NCI-H1092 treated with DMSO at 0.1 percent for 48 hours (cell line): ENCODE measurements around the gene FOCAD.

Experiments
- DNase-seq: peaks from one replicate; lab custom pipeline; 2025; lab: John Stamatoyannopoulos, UW

The FOCAD gene

DNA sequence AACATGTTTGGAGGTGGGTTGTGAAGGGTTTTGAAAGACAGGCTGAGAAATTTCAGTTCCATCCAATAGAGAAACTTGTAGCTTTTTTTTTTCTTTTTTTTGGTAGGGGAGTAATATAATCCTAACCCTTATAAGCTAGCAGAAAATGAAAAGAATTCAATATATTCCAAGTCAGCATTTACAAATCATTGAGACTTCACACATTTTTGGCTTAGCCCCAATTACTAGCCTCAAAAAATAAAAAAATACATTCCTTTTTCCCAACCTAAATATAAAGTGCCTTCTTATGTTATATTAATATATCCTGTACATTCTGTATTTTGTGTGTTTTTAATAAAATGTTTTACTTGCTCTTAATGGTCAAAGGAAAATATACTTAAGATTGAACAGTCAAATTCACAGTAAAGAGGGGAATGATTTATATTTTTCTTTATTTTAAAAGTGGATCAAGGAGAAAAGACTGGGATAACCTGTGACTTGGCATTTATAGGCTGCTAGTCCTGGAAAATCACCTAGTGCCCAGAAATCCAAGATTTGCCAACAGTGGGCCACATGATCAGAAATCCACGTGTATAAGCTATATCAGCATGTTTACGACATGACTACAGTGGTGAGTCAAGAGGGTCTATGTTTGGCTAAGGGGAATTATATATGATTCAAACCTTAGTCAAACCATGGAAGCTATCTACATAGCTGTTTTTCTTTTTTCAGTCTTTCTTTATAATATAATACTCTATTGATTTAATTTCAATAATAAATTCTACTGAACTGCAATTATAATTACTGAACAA, 332.8 kb downstream of the FOCAD start:
- no peak for DNase-seq

DNA sequence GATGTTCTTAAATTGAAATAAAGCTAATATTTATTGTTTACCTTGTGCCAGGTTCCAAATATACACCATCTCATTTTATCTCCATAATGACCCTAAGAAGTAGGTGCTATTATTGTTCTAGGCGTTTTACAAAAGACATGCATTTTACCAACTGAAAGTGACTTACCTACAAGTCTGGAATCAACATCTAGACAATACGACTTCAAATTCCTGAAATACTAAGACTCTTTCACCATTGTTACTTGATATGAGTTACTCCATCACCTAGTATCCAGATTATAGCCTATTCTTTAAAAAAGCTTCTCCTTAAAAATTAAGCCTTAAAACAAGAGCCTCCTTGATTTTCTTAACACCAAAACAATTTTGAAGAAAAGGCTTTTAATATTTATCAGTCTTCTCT, 334.1 kb downstream of the FOCAD start:
- no peak for DNase-seq

DNA sequence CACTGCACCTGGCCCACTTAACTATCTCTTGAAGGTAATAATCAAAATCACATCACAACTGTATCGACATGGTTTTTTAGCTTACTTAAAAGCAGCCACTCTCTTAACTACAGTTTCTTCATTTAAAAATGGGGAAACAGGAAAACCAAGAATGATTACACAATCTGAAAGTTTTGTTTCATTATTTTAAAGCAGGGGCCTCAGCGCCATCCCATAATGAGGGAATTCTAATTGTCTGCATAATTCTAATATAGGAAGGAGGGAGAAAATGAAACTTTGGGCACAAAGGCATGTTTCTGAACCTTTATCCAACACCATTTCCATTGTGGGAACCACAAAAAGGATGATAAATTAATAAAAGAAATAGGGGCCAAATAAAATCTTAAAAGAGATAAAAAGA, 339.8 kb downstream of the FOCAD start:
- DNase-seq, result no peak

DNA sequence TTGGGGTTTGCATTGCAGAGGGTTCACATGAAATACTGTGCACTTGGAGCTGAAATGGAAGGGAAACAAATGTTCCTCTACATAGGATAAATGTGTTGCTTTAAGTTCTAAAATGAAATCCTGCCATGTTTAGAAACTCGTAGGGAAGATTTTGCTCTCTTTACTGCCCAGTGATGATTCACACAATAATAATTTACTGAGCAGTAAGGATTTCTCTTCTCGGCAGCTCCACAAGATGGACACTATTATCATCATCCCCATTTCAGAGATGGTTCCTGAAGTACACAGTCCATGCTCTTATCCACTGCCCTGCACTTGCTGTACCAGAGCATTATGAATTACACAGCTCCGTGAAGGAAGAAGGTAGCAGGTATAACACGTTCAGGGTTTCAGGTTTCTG, 343.2 kb downstream of the FOCAD start:
- DNase-seq, result no peak

DNA sequence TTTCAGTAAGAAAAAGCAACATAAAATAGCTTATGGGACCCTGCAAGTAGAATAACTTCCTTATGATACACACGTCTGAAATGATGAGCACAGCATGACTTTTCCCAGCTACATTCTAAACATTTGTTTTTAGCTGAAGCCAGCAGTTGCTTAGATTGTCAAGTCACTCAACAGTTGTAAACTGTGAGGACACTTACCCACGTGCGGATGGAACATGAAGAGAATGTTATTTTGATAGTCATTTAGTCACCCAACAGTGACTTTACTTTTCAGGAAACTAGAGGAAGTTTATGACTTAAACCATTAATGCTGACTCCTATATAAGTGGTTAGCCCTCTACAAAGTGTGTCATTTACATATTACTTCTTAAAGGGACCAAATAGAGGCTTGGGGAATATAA, 344.4 kb downstream of the FOCAD start:
- DNase-seq, result no peak

DNA sequence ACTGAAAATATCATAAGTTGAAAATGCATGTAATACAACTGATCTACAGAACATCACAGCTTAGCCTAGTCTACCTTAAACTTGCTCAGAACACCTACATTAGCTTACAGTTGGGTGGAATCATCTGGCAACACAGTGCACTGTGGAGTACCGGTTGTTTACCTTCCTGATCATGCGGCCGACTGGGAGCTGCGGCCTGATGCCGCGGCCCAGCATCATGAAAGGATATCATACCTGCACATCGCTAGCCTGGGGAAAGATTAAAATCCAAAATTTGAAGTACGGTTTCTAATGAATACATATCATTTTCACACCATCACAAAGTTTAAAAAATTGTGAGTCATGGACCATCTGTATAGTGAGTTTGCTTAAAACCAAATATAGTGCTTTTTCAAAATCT, 345.6 kb downstream of the FOCAD start:
- DNase-seq, result no peak

DNA sequence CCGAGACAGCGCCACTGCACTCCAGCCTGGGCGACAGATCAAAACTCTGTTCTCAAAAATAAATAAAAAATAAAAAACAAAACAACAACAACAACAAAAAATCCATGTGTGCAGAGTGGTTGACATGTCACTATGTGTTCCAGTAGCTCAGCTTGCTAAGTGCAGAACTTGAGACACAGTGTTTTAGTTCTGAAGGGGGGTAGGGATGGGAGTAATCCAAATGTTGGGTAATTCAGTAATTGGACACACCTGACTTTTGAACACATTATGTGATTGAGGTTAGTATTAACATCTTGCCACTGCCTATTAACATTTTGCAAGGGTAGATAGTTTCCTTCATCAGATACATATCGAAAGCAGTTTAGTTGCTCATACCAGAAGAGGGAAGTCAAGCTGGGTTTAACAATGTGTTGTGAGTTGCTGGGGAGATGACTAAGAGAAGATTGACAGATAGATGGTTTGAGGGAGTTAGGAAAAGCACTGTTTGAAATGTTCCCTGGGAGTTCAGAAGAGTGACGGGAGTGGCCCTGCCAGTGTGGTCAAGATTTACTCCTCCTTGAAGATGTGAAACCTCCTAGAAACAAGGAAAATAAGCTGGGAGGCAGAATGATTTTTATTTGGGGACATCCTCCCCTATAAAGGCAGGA, 346.5 kb downstream of the FOCAD start:
- DNase-seq, result no peak

DNA sequence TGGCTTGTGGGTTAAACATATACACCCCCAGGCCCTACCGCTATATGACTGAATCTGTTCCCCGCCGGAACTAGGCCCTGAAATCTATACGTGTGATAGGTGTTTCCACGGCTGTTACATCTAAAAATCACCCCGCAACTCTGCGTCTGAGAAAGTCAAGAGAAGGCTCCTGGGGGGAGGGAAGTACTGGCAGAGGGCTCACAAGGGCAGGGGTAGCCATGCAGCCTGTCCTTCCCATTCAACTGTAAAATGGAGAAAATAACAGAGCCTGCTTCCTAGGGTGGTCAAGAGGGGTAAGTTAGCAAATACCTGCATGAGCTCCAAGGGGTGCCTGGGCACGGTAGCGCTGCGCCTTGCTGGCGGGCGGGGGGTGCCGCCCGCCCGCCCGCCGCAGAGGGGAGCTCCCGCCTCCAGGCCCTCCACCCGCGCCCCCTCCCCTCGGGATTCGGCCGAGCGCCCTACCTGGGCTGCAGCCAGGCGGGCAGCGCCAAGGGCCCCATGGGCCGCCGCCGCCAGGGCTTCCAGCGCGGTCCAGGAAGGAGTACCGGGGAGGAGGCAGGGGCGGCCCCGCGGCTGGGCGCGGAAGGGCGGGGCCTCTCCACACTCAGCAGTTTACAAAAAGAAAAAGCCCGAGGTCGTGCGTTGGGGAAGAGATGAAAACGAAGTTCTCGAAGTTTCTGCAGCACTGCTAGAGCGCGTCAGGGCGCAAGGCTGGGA, 347.2 kb downstream of the FOCAD start, which contains the start of gene HACD4:
HACD4 (minus strand) TSS at position 550 of the 717 bp plus-strand sequence; CDS start at position 500, 50 bp downstream.
- DNase-seq, result peak; percentile 46

DNA sequence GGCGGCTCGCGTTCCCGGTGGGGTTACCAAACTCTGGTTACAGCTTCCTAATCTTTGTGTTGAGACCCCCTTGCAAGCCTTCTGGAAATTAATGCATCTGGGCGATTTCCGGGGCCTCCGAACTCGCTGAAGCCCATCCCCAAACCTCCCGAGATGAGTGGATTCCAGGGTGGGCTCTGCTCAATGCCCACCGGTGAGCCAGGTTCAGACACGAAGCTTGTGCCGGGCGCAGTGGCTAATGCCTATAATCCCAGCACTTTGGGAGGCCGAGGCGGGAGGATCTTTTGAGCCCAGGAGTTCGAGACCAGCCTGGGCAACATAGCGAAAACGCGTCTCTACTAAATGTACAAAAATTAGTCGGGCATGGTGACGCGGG, 347.7 kb downstream of the FOCAD start:
- DNase-seq, result no peak

DNA sequence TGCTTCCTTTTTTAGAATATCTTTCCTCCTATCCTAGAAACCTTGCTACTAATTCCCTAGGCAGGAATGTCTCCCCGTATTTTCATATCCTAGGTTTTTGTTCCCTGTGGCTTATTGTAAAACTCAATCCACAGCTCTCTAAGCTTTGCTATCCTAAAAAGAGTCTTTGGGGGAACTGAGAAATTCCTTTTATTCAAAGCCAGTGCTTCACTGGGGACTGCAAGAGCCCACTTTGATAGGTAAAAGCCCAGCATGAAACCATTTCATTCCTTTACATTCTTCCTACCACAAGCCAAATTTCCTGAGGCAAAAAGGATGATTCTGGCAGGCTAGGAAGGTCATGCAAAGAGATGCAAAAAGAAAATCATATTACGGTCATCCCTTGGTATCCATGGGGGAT, 353.2 kb downstream of the FOCAD start:
- no peak for DNase-seq

DNA sequence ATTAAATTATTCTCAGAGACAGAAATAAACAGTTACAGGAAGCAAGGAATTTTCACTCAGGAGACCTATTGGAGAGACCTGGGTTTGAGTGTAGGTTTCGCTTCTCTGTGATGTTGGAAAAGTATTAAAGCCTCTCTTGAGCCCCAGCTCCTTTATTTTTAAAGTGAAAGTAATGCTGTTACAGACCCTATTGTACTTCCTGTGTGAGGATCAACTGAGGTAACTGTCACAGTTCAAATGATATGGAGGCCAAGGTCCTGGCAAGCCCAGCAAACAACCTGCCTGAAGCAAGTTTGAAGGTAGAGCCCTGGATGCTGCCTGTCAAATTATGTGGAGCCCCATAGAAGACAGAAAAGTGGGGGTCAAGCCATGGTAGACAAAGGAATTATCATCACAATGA, 355.2 kb downstream of the FOCAD start:
- DNase-seq, result no peak

DNA sequence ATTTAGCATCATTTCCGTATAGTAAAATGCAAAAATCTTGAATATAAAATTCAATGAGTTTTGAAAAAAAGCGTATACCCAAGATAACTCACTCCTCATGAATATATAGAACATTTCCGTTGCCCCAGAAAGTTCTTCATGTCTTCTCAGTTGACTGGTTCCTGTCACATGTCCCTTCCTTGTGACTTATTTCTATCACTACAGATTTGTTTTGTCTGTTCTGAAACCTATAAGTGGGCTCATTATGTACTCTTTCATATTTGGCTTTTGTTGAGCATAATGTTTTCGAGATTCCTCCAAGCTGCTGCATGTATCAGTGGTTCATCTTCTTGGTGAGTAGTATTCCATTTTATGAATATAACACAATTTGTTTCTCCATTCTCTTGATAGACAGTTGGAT, 358.4 kb downstream of the FOCAD start:
- DNase-seq, result no peak

DNA sequence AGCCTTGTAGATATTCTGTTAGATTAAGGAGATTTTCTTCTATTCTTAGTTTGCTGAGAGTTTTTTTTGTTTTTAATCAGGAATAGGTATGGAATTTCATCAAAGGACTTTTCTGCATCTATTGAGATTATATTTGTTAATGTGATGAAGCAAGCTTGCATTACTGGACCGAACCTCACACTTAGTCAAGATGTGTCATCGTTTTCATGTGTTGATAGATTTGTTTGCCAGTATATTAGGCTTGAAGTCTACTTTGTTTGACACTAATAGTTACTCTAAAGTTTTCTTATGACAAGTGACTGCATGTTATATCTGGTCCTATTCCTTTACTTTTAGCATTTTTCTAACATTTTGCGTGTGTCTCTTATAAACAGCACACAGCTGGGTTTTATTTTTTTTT, 359.8 kb downstream of the FOCAD start:
- DNase-seq, result no peak
